Myocyte (in vitro differentiated cells): Measurements from ENCODE around the gene CYP27C1. TPM values are rescaled to one million over a fixed set of nuclear protein-coding genes. Genes with fewer than 3 reads are reported as not detected.
"Not testable (repeated sequence)": the region's sequence is repeated elsewhere in the genome, so short reads cannot be mapped to it uniquely, and the experiment has no call there.

Experiments
- DNase-seq: peaks from one replicate; pipeline ENCODE4 v3.0.0-alpha.2; 2012; ENCODE audit warnings: low read depth
- total RNA-seq: library from RNA; depleted of rRNA; stranded (reverse); fragments of >200 nt; gene quantifications from 2 replicates; pipeline ENCODE4 v1.2.3, GENCODE V29; 2014

CYP27C1 gene
- total RNA-seq, 1 donor from 2014 or later, result 0.45 TPM

DNA sequence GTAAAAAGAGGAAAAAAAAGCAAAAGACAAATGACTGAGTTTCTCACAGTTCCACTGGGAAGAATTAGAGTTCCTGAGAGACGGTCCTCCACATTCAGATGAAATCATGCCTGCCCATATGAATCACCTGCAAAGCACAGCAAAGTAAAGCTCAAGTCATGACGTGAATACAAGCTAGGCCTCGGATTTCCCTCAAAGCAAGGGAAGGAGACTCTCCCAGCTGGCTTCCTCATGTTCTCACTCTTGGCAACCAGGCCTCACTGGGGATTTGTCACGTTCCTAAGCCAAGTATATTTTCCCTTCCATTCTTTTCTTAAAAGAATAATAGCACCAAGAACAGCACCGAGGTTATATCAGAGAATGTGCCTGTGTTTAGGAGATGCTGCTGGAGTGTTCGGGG is 47.0 kb downstream of the CYP27C1 start:
- peak; percentile 85 for DNase-seq

GRCh38 chr2:127172306-127172705 is 47.8 kb downstream of the CYP27C1 start:
- DNase-seq, result no peak

- no peak for DNase-seq
Observed at GRCh38 chr2:127170452-127171197, 49.5 kb downstream of the CYP27C1 start.

DNA sequence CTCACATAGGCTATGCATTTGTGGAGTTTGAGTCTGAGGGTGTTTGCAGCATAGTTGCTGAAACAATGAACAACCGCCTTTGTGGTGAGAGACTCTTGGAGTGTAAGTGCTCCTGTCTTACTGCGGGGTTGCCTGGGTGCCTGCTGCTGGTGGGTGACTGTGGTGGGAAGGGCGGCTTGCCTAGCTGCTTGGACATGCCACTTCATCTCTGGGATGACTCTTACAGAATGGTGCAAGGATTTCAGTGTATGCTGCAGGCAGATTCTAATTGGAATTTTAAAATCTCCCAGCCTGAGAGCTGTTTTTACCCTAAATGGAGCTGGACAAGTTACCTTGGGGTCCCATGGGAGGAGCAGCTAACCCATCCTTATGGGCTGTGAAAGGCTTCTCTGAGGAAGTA is 50.1 kb downstream of the CYP27C1 start:
- DNase-seq, result no peak

- no peak for DNase-seq
Observed at GRCh38 chr2:127169066-127169660, 50.9 kb downstream of the CYP27C1 start.

GRCh38 chr2:127166231-127166860 is 53.8 kb downstream of the CYP27C1 start:
- DNase-seq, result no peak

- DNase-seq, result peak; percentile 89
Observed at GRCh38 chr2:127165539-127165935, 54.6 kb downstream of the CYP27C1 start.

DNA sequence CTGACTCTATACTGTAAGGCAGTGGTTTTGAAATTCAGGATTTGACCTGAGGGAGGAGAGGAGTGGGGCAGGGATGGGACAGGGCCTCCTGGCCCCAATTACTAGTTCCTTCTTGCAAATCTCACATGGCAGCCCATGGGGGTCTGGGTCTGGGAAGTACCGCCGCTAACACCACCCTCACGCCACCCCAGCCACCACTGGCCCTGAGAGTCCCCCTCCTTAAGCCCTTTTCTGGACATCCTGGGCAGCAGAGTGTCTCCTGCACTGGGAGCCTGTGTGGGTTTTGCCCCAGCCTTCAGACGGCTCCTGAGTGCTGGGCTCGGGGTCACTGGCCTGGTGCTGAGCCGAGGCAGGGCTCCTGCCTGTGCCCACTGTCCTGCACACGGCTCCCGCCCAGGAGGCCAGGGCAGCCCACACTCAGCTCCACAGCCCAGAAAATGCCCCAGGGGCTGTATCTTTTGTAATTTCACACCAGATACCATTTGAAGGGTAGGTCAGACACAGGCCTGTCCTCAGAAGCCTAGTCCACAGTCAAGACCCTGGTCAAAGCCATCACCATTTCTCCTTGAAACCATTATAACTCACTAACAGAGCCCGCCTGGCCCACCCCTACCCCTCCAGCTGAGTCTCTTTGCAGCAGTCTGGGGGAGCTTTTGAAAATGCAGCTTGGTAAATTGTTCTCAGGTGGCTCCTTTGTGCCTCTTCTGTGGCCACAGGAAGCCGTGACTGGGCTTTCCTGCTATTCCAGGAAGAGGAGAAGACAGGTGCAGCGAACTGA is 55.1 kb downstream of the CYP27C1 start:
- DNase-seq, result no peak

DNA sequence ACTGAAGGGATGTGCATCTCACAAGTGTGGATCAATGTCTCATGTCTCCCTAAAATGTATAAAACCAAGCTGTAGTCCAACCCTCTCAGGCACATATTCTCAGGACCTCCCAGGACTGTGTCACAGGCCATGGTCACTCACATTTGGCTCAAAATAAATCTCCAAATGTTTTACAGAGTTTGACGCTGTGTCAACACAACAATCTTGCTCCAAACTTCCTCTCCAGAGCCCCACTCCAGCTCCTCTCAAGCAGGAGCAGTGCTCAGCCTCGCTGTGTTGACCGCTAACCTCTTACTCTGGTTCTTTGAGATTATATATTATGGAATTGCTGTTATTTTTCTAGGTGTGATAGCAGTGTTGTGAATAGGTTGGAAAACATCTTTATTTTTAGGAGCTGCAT is 56.2 kb downstream of the CYP27C1 start:
- DNase-seq, result no peak

GRCh38 chr2:127163090-127163406 is 57.1 kb downstream of the CYP27C1 start:
- not testable (repeated sequence) for DNase-seq

- no peak for DNase-seq
Observed at GRCh38 chr2:127162261-127163089, 57.6 kb downstream of the CYP27C1 start.

- peak; percentile 47 for DNase-seq
Observed at GRCh38 chr2:127161176-127162136, 58.6 kb downstream of the CYP27C1 start.

GRCh38 chr2:127160676-127161075 is 59.4 kb downstream of the CYP27C1 start:
- DNase-seq, result no peak

GRCh38 chr2:127159543-127159942 is 60.6 kb downstream of the CYP27C1 start:
- no peak for DNase-seq

- no peak for DNase-seq
Observed at GRCh38 chr2:127158614-127159290, 61.3 kb downstream of the CYP27C1 start.

- peak; percentile 70 for DNase-seq
Observed at GRCh38 chr2:127157651-127158485, 62.2 kb downstream of the CYP27C1 start.

DNA sequence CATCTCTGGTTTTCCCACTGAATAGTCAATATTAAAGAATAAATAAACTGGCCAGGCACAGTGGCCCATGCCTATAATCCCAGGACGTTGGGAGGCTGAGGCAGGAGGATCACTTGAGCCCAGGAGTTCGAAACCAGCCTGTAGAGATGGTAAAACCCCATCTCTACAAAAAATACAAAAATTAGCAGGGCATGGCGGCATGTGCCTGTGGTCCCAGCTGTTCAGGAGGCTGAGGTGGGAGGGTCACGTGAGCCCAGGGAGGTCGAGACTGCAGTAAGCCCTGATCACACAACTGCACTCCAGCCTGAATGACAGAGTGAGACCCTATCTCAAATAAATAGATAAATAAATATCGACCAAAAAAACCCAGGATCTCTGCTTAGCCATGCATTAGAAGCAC is 63.0 kb downstream of the CYP27C1 start:
- DNase-seq, result no peak

DNA sequence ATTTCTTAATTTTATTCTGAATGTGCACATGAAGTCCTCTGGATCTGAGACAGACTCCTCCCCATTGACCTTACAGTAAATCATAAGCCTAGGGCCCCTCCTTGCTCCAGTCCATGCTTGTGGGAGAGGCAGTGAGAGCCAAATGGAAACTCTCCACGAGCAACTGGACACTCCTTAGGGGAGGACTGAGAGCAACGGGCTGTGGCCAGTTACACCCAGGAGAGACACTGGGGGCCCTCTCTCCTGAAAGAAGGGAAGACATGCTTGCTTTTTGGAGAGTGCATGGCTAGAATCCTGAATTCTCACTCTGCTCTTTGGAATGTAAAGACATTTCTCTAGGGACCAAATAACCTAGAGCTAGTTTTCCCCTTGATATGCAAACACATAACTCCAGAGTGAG is 64.2 kb downstream of the CYP27C1 start:
- DNase-seq, result peak; percentile 73
